Gastrocnemius medialis (tissue), 4 donors: Measurements from ENCODE around the gene JPH2. TPM values are rescaled to one million over a fixed set of nuclear protein-coding genes. Genes with fewer than 3 reads are reported as not detected.

Source experiments
- ATAC-seq, 2 donors: fragments of 150-250 bp; one replicate each; pipeline ENCODE4 v1.9.1; 2016
- DNase-seq, 2 donors: peaks; one replicate each; pipeline ENCODE4 v3.0.0-alpha.2; 2019
- H3K27ac ChIP-seq, 4 donors: fragments of 200-600 bp; sonication (generic); 1 replicate in 1 of 4; 2 replicates in 3 of 4; pipeline ENCODE4 v1.5.1; 2016 to 2018; ENCODE audit warnings: mild to moderate bottlenecking in 2 of 4, moderate library complexity in 1 of 4
- H3K27me3 ChIP-seq, 3 donors: fragments of 200-600 bp; sonication (generic) in 2 of 3; 1 replicate in 1 of 3; 2 replicates in 2 of 3; pipeline versions ENCODE4 v1.5.1 to v1.6.0; 2016 to 2019; ENCODE audit warnings: mild to moderate bottlenecking in 1 of 3, moderate library complexity in 1 of 3
- H3K36me3 ChIP-seq, 2 donors: fragments of 200-600 bp; sonication (generic) in 1 of 2; one replicate each; pipeline ENCODE4 v1.5.1; 2017 to 2018
- H3K4me1 ChIP-seq, 2 donors: fragments of 200-600 bp; sonication (generic) in 1 of 2; one replicate each; pipeline ENCODE4 v1.5.1; 2016 to 2017; ENCODE audit warnings: mild to moderate bottlenecking in 2 of 2
- H3K4me3 ChIP-seq, 4 donors: fragments of 200-600 bp; sonication (generic) in 3 of 4; 1 replicate in 1 of 4; 2 replicates in 3 of 4; pipeline ENCODE4 v1.5.1; 2016 to 2019; ENCODE audit warnings: mild to moderate bottlenecking in 2 of 4
- H3K9me3 ChIP-seq, 3 donors: fragments of 200-600 bp; sonication (generic) in 2 of 3; 1 replicate in 1 of 3; 2 replicates in 2 of 3; pipeline ENCODE4 v1.5.1; 2016 to 2019
- CTCF ChIP-seq, 5 experiments: fragments of 450-650 bp in 3 of 5; fragments of 200-600 bp in 2 of 5; sonication (generic) in 2 of 5; IDR thresholded peaks in 4 of 5; conservative IDR thresholded peaks in 1 of 5; 1 replicate in 4 of 5; 2 replicates in 1 of 5; pipeline ENCODE4 v1.5.1; 2016 to 2019; ENCODE audit warnings: antibody characterized with exemption in 5 of 5, mild to moderate bottlenecking in 3 of 5, moderate library complexity in 3 of 5
- POLR2A ChIP-seq, 2 donors: fragments of 450-650 bp; IDR thresholded peaks; one replicate each; pipeline ENCODE4 v1.6.1; 2017; ENCODE audit warnings: antibody characterized with exemption in 2 of 2, mild to moderate bottlenecking in 2 of 2, moderate library complexity in 2 of 2
- in situ Hi-C, 4 donors: fragments of 200-750 bp; cut with MboI; loops; one replicate each; pipeline versions ENCODE4 v1.15.0 to v1.8.0; 2017; ENCODE audit warnings: low sequenced_read_pairs in 4 of 4
- intact Hi-C: fragments of 100-400 bp; cut with DNase I; formaldehyde crosslinking; loops from one replicate; pipeline ENCODE4 v1.15.1; 2023; ENCODE audit warnings: low total_unique reads
- total RNA-seq, 4 donors: library from RNA; depleted of rRNA; stranded (reverse); fragments of >200 nt; gene quantifications; one replicate each; pipeline versions ENCODE4 v1.1.0 to v1.2.3, GENCODE V29; 2016

JPH2 gene
- total RNA-seq, 4 donors from 2014 or later = 18.3 to 86.6 (median 38.0) TPM

GRCh38 chr20:44081476-44081875 is 105.5 kb downstream of the JPH2 start:
- Histone ChIP-seq H3K36me3 (no peaks in the 10 kb centered on the region), H3K27me3 (no peaks in the 10 kb centered on the region), H3K9me3 (no peaks in the 10 kb centered on the region), H3K4me1 (peaks cover 12 to 16% of the 10 kb centered on the region in 2 donors), H3K27ac (no peak overlapping the region), H3K4me3 (no peak overlapping the region)
- in situ Hi-C loops = loop anchor here in 3 of 4 donors (5.0 to 25.0 kb wide), 3 partner anchors 329 to 644 kb away; no protein-coding TSS in a partner anchor
- intact Hi-C loops = loop anchor here (2.0 kb wide), 1 partner anchor 633 kb away; no protein-coding TSS in a partner anchor
- DNase-seq (peak in 1 of 2 donors; percentile 11), ATAC-seq (no peak)
- TF ChIP-seq CTCF (IDR thresholded peaks at IDR 0.05 in 4 of 5, conservative IDR thresholded peaks at IDR 0.05 in 1 of 5) (no peak), POLR2A (IDR thresholded peaks at IDR 0.05) (no peak)

GRCh38 chr20:44080646-44081267 is 106.2 kb downstream of the JPH2 start:
- intact Hi-C loops (loop anchor here (1.0 to 2.0 kb wide), 3 partner anchors 331 to 632 kb away; no protein-coding TSS in a partner anchor), in situ Hi-C loops (loop anchor here in 3 of 4 donors (5.0 to 25.0 kb wide), 3 partner anchors 328 to 643 kb away; no protein-coding TSS in a partner anchor)
- peak; percentile 43 to 57 for DNase-seq
- Histone ChIP-seq H3K4me1 (peaks cover 12 to 16% of the 10 kb centered on the region in 2 donors), H3K36me3 (no peaks in the 10 kb centered on the region), H3K27ac (no peak overlapping the region), H3K9me3 (no peaks in the 10 kb centered on the region), H3K27me3 (no peaks in the 10 kb centered on the region), H3K4me3 (no peak overlapping the region)
- TF ChIP-seq POLR2A (IDR thresholded peaks at IDR 0.05) (no peak), CTCF (IDR thresholded peaks at IDR 0.05 in 4 of 5, conservative IDR thresholded peaks at IDR 0.05 in 1 of 5) (peak; percentile 92 to 97 (median 94))
- ATAC-seq = peak; percentile 59 to 79

GRCh38 chr20:44080064-44080463 is 106.9 kb downstream of the JPH2 start:
- TF ChIP-seq CTCF (IDR thresholded peaks at IDR 0.05 in 4 of 5, conservative IDR thresholded peaks at IDR 0.05 in 1 of 5) (no peak), POLR2A (IDR thresholded peaks at IDR 0.05) (no peak)
- H3K36me3 ChIP-seq = no peaks in the 10 kb centered on the region
- H3K27ac ChIP-seq = no peak overlapping the region
- H3K9me3 ChIP-seq = no peaks in the 10 kb centered on the region
- peak in 1 of 2 donors; percentile 4 for DNase-seq
- peaks cover 12 to 16% of the 10 kb centered on the region in 2 donors for H3K4me1 ChIP-seq
- no peak overlapping the region for H3K4me3 ChIP-seq
- in situ Hi-C loops = loop anchor here in 3 of 4 donors (5.0 to 25.0 kb wide), 3 partner anchors 328 to 643 kb away; no protein-coding TSS in a partner anchor
- intact Hi-C loops = loop anchor here (1.0 to 2.0 kb wide), 3 partner anchors 331 to 631 kb away; no protein-coding TSS in a partner anchor
- no peaks in the 10 kb centered on the region for H3K27me3 ChIP-seq
- ATAC-seq = no peak

GRCh38 chr20:44079291-44079690 is 107.7 kb downstream of the JPH2 start:
- H3K9me3 ChIP-seq = no peaks in the 10 kb centered on the region
- H3K36me3 ChIP-seq = no peaks in the 10 kb centered on the region
- H3K27me3 ChIP-seq = no peaks in the 10 kb centered on the region
- no peak for TF ChIP-seq POLR2A (IDR thresholded peaks at IDR 0.05)
- no peak for TF ChIP-seq CTCF (IDR thresholded peaks at IDR 0.05 in 4 of 5, conservative IDR thresholded peaks at IDR 0.05 in 1 of 5)
- in situ Hi-C loops = loop anchor here (5.0 to 25.0 kb wide), 4 partner anchors 324 to 642 kb away; no protein-coding TSS in a partner anchor
- no peak overlapping the region for H3K4me3 ChIP-seq
- ATAC-seq (no peak), DNase-seq (peak in 1 of 2 donors; percentile 5)
- peaks cover 12 to 16% of the 10 kb centered on the region in 2 donors for H3K4me1 ChIP-seq
- intact Hi-C loops = no loop called here
- no peak overlapping the region for H3K27ac ChIP-seq
